ENCODE measurements around the gene PGRMC2. TPM values are rescaled to one million over a fixed set of nuclear protein-coding genes. Genes with fewer than 3 reads are reported as not detected.

PGRMC2 gene
- polyA plus RNA-seq, 2 of the 4 experiments (the other 2 are of a cell fraction) = 48.1 to 124 TPM

GRCh38 chr4:128284317-128284716 is 3.3 kb downstream of the PGRMC2 start (continued):
- no peak for TF ChIP-seq HDAC2 (IDR thresholded peaks at IDR 0.05)
- no peak for TF ChIP-seq KDM5A (IDR thresholded peaks at IDR 0.05)
- TF ChIP-seq HOXB5 (CRISPR knock-in tag; IDR thresholded peaks at IDR 0.05) = no peak

GRCh38 chr4:128283071-128283470 is 4.5 kb downstream of the PGRMC2 start:
- Histone ChIP-seq H3K4me1 (peaks cover 52% of the 10 kb centered on the region), H3K4me2 (peak overlapping the region; percentile 72; the same call in 2 of the 3 replicates), H3K9me3 (no peaks in the 10 kb centered on the region), H3K4me3 (no peak overlapping the region), H3K27ac (no peak overlapping the region)
- ChIA-PET CTCF (no interaction called here), POLR2A (no interaction called here)
- FAIRE-seq (no peak), DNase-seq (ENCODE audit: low read depth in 1 of 2, low spot score in 1 of 2) (no peak), ATAC-seq (no peak)
- TF ChIP-seq EP300 (IDR thresholded peaks at IDR 0.05) (no peak), POLR2AphosphoS2 (conservative IDR thresholded peaks at IDR 0.05; ENCODE audit: low read length) (no peak), KDM5A (IDR thresholded peaks at IDR 0.05) (no peak), POLR2A (IDR thresholded peaks at IDR 0.05; ENCODE audit: low read length) (no peak), CHD2 (IDR thresholded peaks at IDR 0.05; ENCODE audit: low read length, partially characterized antibody) (no peak), GATA3 (IDR thresholded peaks at IDR 0.05; ENCODE audit: borderline replicate concordance) (no peak), RNF2 (IDR thresholded peaks at IDR 0.05; ENCODE audit: borderline replicate concordance, low read depth) (no peak), PBX3 (IDR thresholded peaks at IDR 0.05) (no peak)
- 97% methylated on average over 2 of the region's 2 CpGs for WGBS (ENCODE audit: missing lambda C conversion rate)

GRCh38 chr4:128282516-128282915 is 5.1 kb downstream of the PGRMC2 start:
- TF ChIP-seq PBX3 (IDR thresholded peaks at IDR 0.05) (no peak), POLR2A (IDR thresholded peaks at IDR 0.05; ENCODE audit: low read length) (no peak), MAZ (IDR thresholded peaks at IDR 0.05; ENCODE audit: borderline replicate concordance, low read depth, low read length) (no peak)
- FAIRE-seq = no peak
- Histone ChIP-seq H3K4me2 (peak overlapping the region; percentile 36), H3K9me3 (no peaks in the 10 kb centered on the region), H3K4me3 (no peak overlapping the region), H3K4me1 (peaks cover 58% of the 10 kb centered on the region), H3K27ac (no peak overlapping the region)
- CTCF ChIA-PET = no interaction called here
- ATAC-seq = no peak
- DNase-seq (ENCODE audit: low read depth in 1 of 2, low spot score in 1 of 2) = no peak
- POLR2A ChIA-PET = interaction anchor here (1.4 kb wide), 1 partner anchor 222 kb away, joined by 4 read pairs; no protein-coding TSS in a partner anchor

GRCh38 chr4:128281354-128281753 is 6.3 kb downstream of the PGRMC2 start:
- no peak for TF ChIP-seq ATOH8 (CRISPR knock-in tag; IDR thresholded peaks at IDR 0.05; ENCODE audit: low read depth)
- H3K9me3 ChIP-seq = no peaks in the 10 kb centered on the region
- WGBS (ENCODE audit: missing lambda C conversion rate) = 84% methylated on average over 1 of the region's 1 CpG
- H3K4me1 ChIP-seq = peaks cover 63% of the 10 kb centered on the region
- ChIA-PET POLR2A (interaction anchor here (1.4 kb wide), 1 partner anchor 221 kb away, joined by 4 read pairs; no protein-coding TSS in a partner anchor), CTCF (interaction anchor here (0.7 kb wide), 1 partner anchor 146 kb away, joined by 3 read pairs; no protein-coding TSS in a partner anchor)
- ATAC-seq (no peak), FAIRE-seq (no peak), DNase-seq (ENCODE audit: low read depth in 1 of 2, low spot score in 1 of 2) (no peak)
- H3K4me2 ChIP-seq = peak overlapping the region; percentile 36
- H3K4me3 ChIP-seq = no peak overlapping the region
- H3K27ac ChIP-seq = no peak overlapping the region

- no peak for TF ChIP-seq RNF2 (IDR thresholded peaks at IDR 0.05; ENCODE audit: borderline replicate concordance, low read depth)
- no peak for TF ChIP-seq HOXB5 (CRISPR knock-in tag; IDR thresholded peaks at IDR 0.05)
- TF ChIP-seq NFE2L2 (conservative IDR thresholded peaks at IDR 0.05; ENCODE audit: low read length) = no peak
- no peak for TF ChIP-seq ELK1 (IDR thresholded peaks at IDR 0.05; ENCODE audit: low read depth, low read length)
- TF ChIP-seq SREBF2 (IDR thresholded peaks at IDR 0.05) = no peak
- no peak overlapping the region for H3K4me3 ChIP-seq
- WGBS (ENCODE audit: missing lambda C conversion rate) = 94% methylated on average over 2 of the region's 2 CpGs
- POLR2A ChIA-PET = no interaction called here
- no peak for DNase-seq (ENCODE audit: low read depth in 1 of 2, low spot score in 1 of 2)
- peaks cover 80% of the 10 kb centered on the region for H3K4me1 ChIP-seq
- CTCF ChIA-PET = interaction anchor here (0.6 kb wide), 1 partner anchor 12 kb away, joined by 3 read pairs; no protein-coding TSS in a partner anchor
- ATAC-seq = no peak
- no peaks in the 10 kb centered on the region for H3K9me3 ChIP-seq
- FAIRE-seq = no peak
- no peak overlapping the region for H3K27ac ChIP-seq
- peak overlapping the region; percentile 36; the same call in 2 of the 3 replicates for H3K4me2 ChIP-seq
These were observed 7.9 kb downstream of the PGRMC2 start for GRCh38 chr4:128279624-128280225.
